ENCODE results near the gene AKAP6.

Gene AKAP6

DNA sequence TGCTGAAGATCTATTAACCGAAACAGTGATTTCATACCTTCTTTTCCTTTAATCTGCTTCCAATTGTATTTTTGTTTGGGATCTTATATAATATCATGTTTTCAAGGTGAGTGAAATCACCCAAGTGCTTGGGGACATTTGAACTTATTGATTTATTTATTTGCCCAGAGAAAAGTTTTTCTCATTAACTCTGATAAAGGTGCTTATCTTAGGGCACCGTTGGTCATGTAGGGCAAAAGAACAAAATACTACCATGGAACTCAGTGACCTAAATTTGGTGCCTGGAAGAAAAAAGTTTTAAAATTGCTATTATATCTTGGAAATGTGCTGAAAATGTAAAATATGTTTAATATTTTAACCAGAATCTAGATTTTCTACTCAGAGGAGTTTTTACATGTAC is 402.2 kb downstream of the AKAP6 start:
- peaks cover 7% of the 10 kb centered on the region; the same call in 1 of the 2 replicates for H3K4me1 ChIP-seq (ENCODE audit: insufficient read depth, low read length)
- H3K27ac ChIP-seq (ENCODE audit: low read length): no peak overlapping the region
- no peak overlapping the region for H3K4me3 ChIP-seq (ENCODE audit: low read length)
- no peak overlapping the region for H3K9ac ChIP-seq (ENCODE audit: low read depth, low read length)
- H3K36me3 ChIP-seq (ENCODE audit: insufficient read depth, low read depth, low read length): no peaks in the 10 kb centered on the region
- no peaks in the 10 kb centered on the region for H3K9me3 ChIP-seq (ENCODE audit: insufficient read depth, low read depth, low read length)
- H3K27me3 ChIP-seq (ENCODE audit: insufficient read depth, low read length): no peaks in the 10 kb centered on the region

DNA sequence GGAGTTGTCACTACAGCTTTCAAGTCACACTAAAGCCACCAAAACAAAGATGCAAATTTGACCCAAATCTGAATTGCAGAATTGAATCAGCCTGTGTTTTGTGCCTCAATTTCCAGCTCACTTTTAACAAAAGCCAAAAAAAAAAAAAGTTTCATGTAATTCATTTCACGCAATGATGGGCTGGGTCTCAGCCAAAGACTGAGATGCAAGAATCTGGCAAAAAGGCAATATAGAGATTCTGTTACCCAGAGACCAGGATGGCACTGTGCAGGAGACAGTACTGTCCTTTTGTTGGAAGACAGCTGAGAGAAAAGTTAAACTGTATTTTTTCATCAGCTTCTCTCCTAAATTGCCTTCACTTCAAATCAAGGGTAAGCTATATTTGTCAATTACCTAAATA is 403.9 kb downstream of the AKAP6 start:
- no peak overlapping the region for H3K4me3 ChIP-seq (ENCODE audit: low read length)
- H3K27ac ChIP-seq (ENCODE audit: low read length): no peak overlapping the region
- no peaks in the 10 kb centered on the region for H3K36me3 ChIP-seq (ENCODE audit: insufficient read depth, low read depth, low read length)
- H3K4me1 ChIP-seq (ENCODE audit: insufficient read depth, low read length): peaks cover 5% of the 10 kb centered on the region; the same call in 1 of the 2 replicates
- no peaks in the 10 kb centered on the region for H3K27me3 ChIP-seq (ENCODE audit: insufficient read depth, low read length)
- no peak overlapping the region for H3K9ac ChIP-seq (ENCODE audit: low read depth, low read length)
- H3K9me3 ChIP-seq (ENCODE audit: insufficient read depth, low read depth, low read length): no peaks in the 10 kb centered on the region

DNA sequence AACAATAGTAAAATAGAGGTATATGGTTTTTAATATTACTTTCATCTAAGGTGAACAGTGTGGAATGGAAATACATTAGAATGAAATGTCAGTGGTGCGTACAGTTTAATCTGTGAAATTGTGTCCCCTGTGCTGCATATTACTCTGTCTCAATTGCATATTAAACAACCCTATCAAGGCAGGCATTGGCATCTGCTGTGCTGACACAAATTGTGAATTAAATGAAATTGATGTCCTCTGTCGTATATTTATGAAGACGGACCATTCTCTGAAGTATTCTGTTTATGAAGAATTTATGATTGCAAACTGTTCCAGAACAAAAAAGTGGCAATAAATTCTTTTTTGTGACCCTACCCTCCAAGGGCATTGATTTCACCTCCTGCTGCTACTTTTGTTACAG is 405.2 kb downstream of the AKAP6 start:
- no peaks in the 10 kb centered on the region for H3K27me3 ChIP-seq (ENCODE audit: insufficient read depth, low read length)
- H3K9ac ChIP-seq (ENCODE audit: low read depth, low read length): no peak overlapping the region
- H3K4me1 ChIP-seq (ENCODE audit: insufficient read depth, low read length): peaks cover 5% of the 10 kb centered on the region; the same call in 1 of the 2 replicates
- no peak overlapping the region for H3K27ac ChIP-seq (ENCODE audit: low read length)
- H3K9me3 ChIP-seq (ENCODE audit: insufficient read depth, low read depth, low read length): no peaks in the 10 kb centered on the region
- H3K36me3 ChIP-seq (ENCODE audit: insufficient read depth, low read depth, low read length): no peaks in the 10 kb centered on the region
- H3K4me3 ChIP-seq (ENCODE audit: low read length): no peak overlapping the region

DNA sequence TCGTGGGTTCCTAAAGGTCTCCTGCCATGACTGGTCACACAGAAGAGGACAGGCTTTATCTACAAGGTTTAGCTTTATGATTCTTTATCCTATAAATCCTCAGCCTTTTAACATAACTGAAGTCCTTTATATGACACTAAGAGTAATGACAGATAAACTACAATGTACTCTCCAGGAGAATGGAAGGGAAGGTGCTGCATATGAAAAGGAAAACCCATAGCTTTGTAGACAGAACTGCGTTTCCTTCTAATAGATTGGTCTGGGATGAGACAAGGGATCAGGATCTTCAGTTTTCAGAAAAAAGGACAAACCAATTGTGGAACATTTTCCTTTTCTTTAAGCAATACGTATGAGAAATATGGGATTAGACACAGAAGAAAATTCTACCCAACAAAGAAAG is 408.5 kb downstream of the AKAP6 start:
- no peaks in the 10 kb centered on the region for H3K27me3 ChIP-seq (ENCODE audit: insufficient read depth, low read length)
- H3K9me3 ChIP-seq (ENCODE audit: insufficient read depth, low read depth, low read length): no peaks in the 10 kb centered on the region
- no peak overlapping the region for H3K27ac ChIP-seq (ENCODE audit: low read length)

DNA sequence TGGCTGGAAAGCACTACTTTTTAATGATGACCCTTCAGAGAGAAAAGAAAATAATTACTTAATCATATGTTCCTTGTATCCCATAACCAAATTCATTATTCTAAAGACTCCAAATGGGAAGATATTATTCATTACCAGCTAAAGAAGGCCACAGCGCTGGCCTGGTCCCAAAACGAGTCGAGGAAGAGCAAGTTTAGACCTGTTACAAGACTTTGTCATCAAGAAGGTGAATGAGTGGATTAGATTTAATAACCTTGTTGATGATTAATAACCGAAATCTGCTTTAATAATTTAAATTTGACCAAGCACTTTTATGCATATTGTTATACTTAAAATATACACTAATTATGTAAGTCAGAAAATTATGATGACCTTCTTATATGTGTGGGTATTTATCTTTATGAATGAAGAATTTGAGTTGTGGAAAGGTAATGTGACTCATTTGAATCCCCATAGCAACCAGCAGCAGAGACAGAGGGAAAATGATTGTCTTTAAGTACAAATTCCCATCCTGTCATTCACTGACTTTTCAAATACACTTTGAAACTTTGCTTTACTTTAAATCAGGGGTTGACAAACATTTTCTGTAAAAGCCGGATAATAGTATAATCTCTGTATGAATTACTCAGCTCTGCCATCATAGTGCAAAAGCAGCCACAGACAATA is 409.2 kb downstream of the AKAP6 start:
- no peaks in the 10 kb centered on the region for H3K36me3 ChIP-seq (ENCODE audit: insufficient read depth, low read depth, low read length)
- peaks cover 5% of the 10 kb centered on the region; the same call in 1 of the 2 replicates for H3K4me1 ChIP-seq (ENCODE audit: insufficient read depth, low read length)
- H3K27me3 ChIP-seq (ENCODE audit: insufficient read depth, low read length): no peaks in the 10 kb centered on the region
- no peak overlapping the region for H3K27ac ChIP-seq (ENCODE audit: low read length)
- H3K4me3 ChIP-seq (ENCODE audit: low read length): no peak overlapping the region
- no peak overlapping the region for H3K9ac ChIP-seq (ENCODE audit: low read depth, low read length)
- no peaks in the 10 kb centered on the region for H3K9me3 ChIP-seq (ENCODE audit: insufficient read depth, low read depth, low read length)

More for the DNA sequence above, 408.5 kb downstream of the AKAP6 start:
- no peak overlapping the region for H3K9ac ChIP-seq (ENCODE audit: low read depth, low read length)
- no peak overlapping the region for H3K4me3 ChIP-seq (ENCODE audit: low read length)
- H3K36me3 ChIP-seq (ENCODE audit: insufficient read depth, low read depth, low read length): no peaks in the 10 kb centered on the region
- peaks cover 5% of the 10 kb centered on the region; the same call in 1 of the 2 replicates for H3K4me1 ChIP-seq (ENCODE audit: insufficient read depth, low read length)

DNA sequence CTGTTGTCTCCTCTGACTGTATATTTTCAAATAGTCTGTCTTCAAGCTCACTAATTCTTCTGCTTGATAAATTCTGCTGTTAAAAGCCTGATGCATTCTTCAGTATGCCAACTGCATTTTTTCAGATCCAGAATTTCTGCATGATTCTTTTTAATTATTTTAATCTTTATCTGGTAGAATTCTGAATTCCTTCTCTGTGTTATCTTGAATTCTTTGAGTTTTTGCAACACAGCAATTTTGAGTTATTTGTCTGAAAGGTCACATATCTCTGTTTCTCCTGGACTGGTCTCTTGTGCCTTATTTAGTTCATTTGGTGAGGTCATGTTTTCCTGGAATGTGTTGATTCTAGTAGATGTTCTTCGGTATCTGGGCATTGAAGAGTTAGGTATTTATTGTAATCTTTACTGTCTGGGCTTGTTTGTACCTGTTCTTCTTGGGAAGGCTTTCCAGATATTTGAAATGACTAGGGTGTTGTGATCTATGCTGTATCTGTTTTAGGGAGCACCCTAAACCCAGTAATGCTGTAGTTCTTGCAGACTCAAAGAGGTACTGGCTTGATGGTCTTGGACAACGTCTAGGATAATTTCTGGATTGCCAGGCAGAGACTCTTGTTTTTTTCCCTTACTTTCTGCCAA is 415.8 kb downstream of the AKAP6 start:
- no peaks in the 10 kb centered on the region for H3K36me3 ChIP-seq (ENCODE audit: insufficient read depth, low read depth, low read length)
- H3K9ac ChIP-seq (ENCODE audit: low read depth, low read length): no peak overlapping the region
- no peak overlapping the region for H3K4me3 ChIP-seq (ENCODE audit: low read length)
- no peaks in the 10 kb centered on the region for H3K27me3 ChIP-seq (ENCODE audit: insufficient read depth, low read length)
- no peaks in the 10 kb centered on the region for H3K4me1 ChIP-seq (ENCODE audit: insufficient read depth, low read length)
- H3K9me3 ChIP-seq (ENCODE audit: insufficient read depth, low read depth, low read length): no peaks in the 10 kb centered on the region
- no peak overlapping the region for H3K27ac ChIP-seq (ENCODE audit: low read length)

DNA sequence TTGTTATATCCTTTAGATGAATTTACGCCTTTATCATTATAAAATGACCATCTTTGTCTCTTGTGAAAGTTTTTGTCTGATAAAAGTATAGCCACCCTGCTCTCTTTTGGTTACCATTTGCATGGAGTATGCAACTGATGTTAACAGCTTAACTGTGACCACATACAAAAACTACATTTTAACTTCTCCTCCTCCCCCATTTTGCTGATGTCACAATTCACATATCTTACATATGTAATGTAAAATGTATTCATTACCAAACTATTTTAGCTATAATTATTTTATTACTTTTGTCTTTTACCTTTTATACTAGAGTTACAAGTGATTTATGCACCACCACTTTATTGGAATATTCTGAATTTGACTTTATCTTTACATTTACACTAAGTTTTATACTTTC is 425.1 kb downstream of the AKAP6 start:
- Histone ChIP-seq H3K27ac (ENCODE audit: low read length) (no peak overlapping the region), H3K4me1 (ENCODE audit: insufficient read depth, low read length) (no peaks in the 10 kb centered on the region), H3K9ac (ENCODE audit: low read depth, low read length) (no peak overlapping the region), H3K4me3 (ENCODE audit: low read length) (no peak overlapping the region), H3K36me3 (ENCODE audit: insufficient read depth, low read depth, low read length) (no peaks in the 10 kb centered on the region), H3K27me3 (ENCODE audit: insufficient read depth, low read length) (no peaks in the 10 kb centered on the region), H3K9me3 (ENCODE audit: insufficient read depth, low read depth, low read length) (peaks cover 5% of the 10 kb centered on the region; the same call in 1 of the 2 replicates)

DNA sequence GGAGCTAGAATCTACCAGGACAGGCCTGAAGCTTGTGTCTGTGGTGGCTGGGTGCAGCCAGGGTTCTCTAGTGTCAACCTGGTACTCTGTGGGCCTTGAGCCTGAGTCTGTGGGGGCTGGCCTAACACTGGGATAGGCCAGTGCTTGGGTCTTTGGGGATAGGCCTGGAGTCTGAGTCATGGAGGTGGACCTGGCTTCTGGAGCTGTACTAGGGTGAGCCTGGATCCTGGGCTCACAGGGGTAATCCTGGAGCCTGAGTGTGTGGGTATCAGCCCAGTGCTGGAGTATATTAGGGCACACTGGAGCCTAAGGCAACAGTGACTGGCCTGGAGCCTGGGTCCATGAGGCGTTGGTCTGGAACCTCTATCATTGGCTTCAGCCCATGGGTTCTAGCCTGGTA is 427.1 kb downstream of the AKAP6 start:
- H3K9ac ChIP-seq (ENCODE audit: low read depth, low read length): no peak overlapping the region
- H3K4me1 ChIP-seq (ENCODE audit: insufficient read depth, low read length): no peaks in the 10 kb centered on the region
- H3K9me3 ChIP-seq (ENCODE audit: insufficient read depth, low read depth, low read length): peaks cover 5% of the 10 kb centered on the region; the same call in 1 of the 2 replicates
- H3K27me3 ChIP-seq (ENCODE audit: insufficient read depth, low read length): no peaks in the 10 kb centered on the region
- H3K4me3 ChIP-seq (ENCODE audit: low read length): no peak overlapping the region
- H3K36me3 ChIP-seq (ENCODE audit: insufficient read depth, low read depth, low read length): no peaks in the 10 kb centered on the region
- H3K27ac ChIP-seq (ENCODE audit: low read length): no peak overlapping the region

DNA sequence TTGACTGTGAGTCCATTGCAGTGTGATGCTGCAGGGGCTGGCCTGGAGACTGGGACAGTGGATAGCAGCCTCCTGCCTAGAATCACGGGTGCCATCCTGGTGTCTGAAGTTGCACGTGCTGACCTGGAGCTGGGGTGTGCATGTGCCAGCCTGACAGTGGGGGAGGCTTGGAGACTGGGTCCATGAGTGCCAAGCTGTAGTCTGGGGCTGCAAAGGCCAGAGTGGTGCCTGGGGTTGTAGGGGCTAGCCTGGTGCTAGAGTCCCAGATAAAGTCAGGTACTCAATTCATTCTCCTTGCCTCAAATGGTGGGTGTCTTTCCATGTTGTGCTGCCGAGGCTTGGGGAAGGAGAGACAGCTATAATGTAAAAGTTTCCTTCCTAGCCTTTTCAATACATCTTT is 427.7 kb downstream of the AKAP6 start:
- Histone ChIP-seq H3K9me3 (ENCODE audit: insufficient read depth, low read depth, low read length) (peaks cover 5% of the 10 kb centered on the region; the same call in 1 of the 2 replicates), H3K27me3 (ENCODE audit: insufficient read depth, low read length) (no peaks in the 10 kb centered on the region), H3K4me3 (ENCODE audit: low read length) (no peak overlapping the region)

DNA sequence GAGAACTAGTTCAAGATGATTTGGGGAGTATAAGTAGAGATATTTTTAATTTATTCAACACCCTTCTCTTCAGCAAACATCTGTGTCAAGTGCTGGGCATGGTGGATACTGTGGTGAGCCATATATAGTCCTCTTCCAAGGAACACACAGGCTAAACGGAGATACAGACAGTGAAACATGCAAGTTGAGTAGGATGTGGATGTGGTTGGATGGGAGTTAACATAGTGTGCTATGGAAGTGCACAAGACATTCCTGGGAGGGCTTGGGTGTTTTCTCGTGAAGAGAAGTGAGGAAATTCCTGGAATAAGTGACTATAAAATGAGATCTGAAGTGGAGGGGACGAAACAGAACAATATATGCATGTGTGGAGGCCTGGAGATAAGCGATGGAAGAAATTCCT is 428.5 kb downstream of the AKAP6 start:
- Histone ChIP-seq H3K27ac (ENCODE audit: low read length) (no peak overlapping the region), H3K9ac (ENCODE audit: low read depth, low read length) (no peak overlapping the region), H3K9me3 (ENCODE audit: insufficient read depth, low read depth, low read length) (peaks cover 5% of the 10 kb centered on the region; the same call in 1 of the 2 replicates), H3K4me3 (ENCODE audit: low read length) (no peak overlapping the region), H3K36me3 (ENCODE audit: insufficient read depth, low read depth, low read length) (no peaks in the 10 kb centered on the region), H3K27me3 (ENCODE audit: insufficient read depth, low read length) (no peaks in the 10 kb centered on the region), H3K4me1 (ENCODE audit: insufficient read depth, low read length) (no peaks in the 10 kb centered on the region)

More for the DNA sequence above, 427.7 kb downstream of the AKAP6 start:
- Histone ChIP-seq H3K36me3 (ENCODE audit: insufficient read depth, low read depth, low read length) (no peaks in the 10 kb centered on the region), H3K4me1 (ENCODE audit: insufficient read depth, low read length) (no peaks in the 10 kb centered on the region), H3K27ac (ENCODE audit: low read length) (no peak overlapping the region), H3K9ac (ENCODE audit: low read depth, low read length) (no peak overlapping the region)

DNA sequence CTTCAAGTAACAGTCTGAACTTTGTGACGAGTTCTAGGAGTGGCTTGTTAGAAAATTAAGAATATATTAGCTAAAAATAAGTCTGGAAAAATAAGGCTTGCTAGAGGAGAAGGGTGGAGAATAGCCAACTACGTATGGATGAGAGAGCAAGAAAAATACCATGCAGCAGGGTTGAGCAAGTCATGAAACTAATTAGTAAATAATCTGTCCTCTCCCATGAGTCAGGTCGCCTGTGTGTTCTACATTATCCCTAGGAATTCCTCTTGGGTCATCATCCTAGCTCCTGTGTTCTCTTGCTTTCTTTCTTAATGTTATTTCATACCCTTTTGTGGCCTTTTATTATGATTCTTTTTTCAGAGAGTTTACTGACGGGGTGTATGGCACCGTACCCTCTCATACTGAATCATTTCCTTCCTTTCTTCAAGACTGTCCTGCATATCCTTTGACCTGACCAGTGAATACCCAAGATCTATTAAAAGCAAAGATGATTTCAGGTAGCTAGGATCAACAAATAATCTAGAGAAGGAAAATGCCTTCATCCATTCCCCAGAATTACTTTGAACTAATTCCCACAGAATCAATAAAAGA is 432.4 kb downstream of the AKAP6 start:
- no peaks in the 10 kb centered on the region for H3K27me3 ChIP-seq (ENCODE audit: insufficient read depth, low read length)
- H3K27ac ChIP-seq (ENCODE audit: low read length): no peak overlapping the region
- no peak overlapping the region for H3K4me3 ChIP-seq (ENCODE audit: low read length)
- H3K9me3 ChIP-seq (ENCODE audit: insufficient read depth, low read depth, low read length): no peaks in the 10 kb centered on the region
- no peaks in the 10 kb centered on the region for H3K36me3 ChIP-seq (ENCODE audit: insufficient read depth, low read depth, low read length)
- no peaks in the 10 kb centered on the region for H3K4me1 ChIP-seq (ENCODE audit: insufficient read depth, low read length)
- no peak overlapping the region for H3K9ac ChIP-seq (ENCODE audit: low read depth, low read length)

DNA sequence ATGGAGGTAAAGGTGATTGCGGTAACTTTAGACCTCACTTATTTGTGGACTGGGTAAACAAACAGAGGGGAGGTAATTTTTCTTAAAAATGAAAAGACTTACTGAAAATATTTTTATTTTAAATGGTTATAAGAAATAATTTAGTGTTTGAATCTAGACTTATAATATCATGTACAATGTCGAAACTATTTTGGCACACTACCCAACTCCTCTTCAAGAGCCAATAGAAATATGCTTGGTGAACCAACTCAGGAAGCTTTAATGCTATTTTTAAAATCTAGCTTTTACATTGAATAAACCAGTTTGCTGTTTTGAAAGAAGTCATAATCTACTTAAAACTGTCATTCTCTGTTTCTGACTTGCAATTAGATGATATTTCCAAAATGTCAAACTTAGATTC is 433.8 kb downstream of the AKAP6 start:
- Histone ChIP-seq H3K36me3 (ENCODE audit: insufficient read depth, low read depth, low read length) (no peaks in the 10 kb centered on the region), H3K4me3 (ENCODE audit: low read length) (no peak overlapping the region), H3K4me1 (ENCODE audit: insufficient read depth, low read length) (no peaks in the 10 kb centered on the region), H3K9ac (ENCODE audit: low read depth, low read length) (no peak overlapping the region), H3K9me3 (ENCODE audit: insufficient read depth, low read depth, low read length) (no peaks in the 10 kb centered on the region), H3K27ac (ENCODE audit: low read length) (no peak overlapping the region), H3K27me3 (ENCODE audit: insufficient read depth, low read length) (no peaks in the 10 kb centered on the region)

All from iPS-20b (cell line).